ENCODE results near the gene CSRNP2. TPM values are rescaled to one million over a fixed set of nuclear protein-coding genes. Genes with fewer than 3 reads are reported as not detected.

Gene CSRNP2
- total and polyA plus RNA-seq, 2 of the 13 experiments (the other 11 are each of a cell fraction or from before 2014, with no cell fraction given): 4.8 to 7.3 TPM

- no peak for TF ChIP-seq ZBTB40 (IDR thresholded peaks at IDR 0.05)
- TF ChIP-seq ZBTB40 (CRISPR knock-in tag; IDR thresholded peaks at IDR 0.05): no peak
- peak; percentile 57; the same call in 1 of the 2 replicates for TF ChIP-seq TBX3 (IDR thresholded peaks at IDR 0.05; ENCODE audit: borderline replicate concordance)
- peak; percentile 51; the same call in 1 of the 2 replicates for TF ChIP-seq ZBTB7B (CRISPR knock-in tag; IDR thresholded peaks at IDR 0.05)
- TF ChIP-seq ATF2 (CRISPR knock-in tag; IDR thresholded peaks at IDR 0.05): peak; percentile 68; the same call in 1 of the 2 replicates
- TF ChIP-seq ZSCAN31 (CRISPR knock-in tag; IDR thresholded peaks at IDR 0.05; ENCODE audit: low read depth): peak; percentile 93
- TF ChIP-seq TCF7L2 (IDR thresholded peaks at IDR 0.05; ENCODE audit: low read depth, low read length): no peak
- TF ChIP-seq BHLHE40 (IDR thresholded peaks at IDR 0.05; ENCODE audit: low read length): 0 out of 2 replicates have a peak, but pooled peaks have one; percentile 32
- TF ChIP-seq FOSL2 (CRISPR knock-in tag; IDR thresholded peaks at IDR 0.05): peak; percentile 25; the same call in 1 of the 2 replicates
- TF ChIP-seq STAT5B (CRISPR knock-in tag; IDR thresholded peaks at IDR 0.05): no peak
- peak; percentile 56 for TF ChIP-seq ZNF205 (CRISPR knock-in tag; IDR thresholded peaks at IDR 0.05)
- no peak for TF ChIP-seq ZNF672 (CRISPR knock-in tag; IDR thresholded peaks at IDR 0.05)
- TF ChIP-seq HOXA7 (CRISPR knock-in tag; IDR thresholded peaks at IDR 0.05): no peak
- no peak; the same call in 1 of the 2 replicates for TF ChIP-seq ZNF703 (CRISPR knock-in tag; IDR thresholded peaks at IDR 0.05; ENCODE audit: borderline replicate concordance)
- TF ChIP-seq KLF11 (CRISPR knock-in tag; IDR thresholded peaks at IDR 0.05): no peak
- no peak for TF ChIP-seq ZNF251 (CRISPR knock-in tag; IDR thresholded peaks at IDR 0.05)
- TF ChIP-seq TCF7 (IDR thresholded peaks at IDR 0.05; ENCODE audit: low read depth): no peak
- no peak; the same call in 1 of the 2 replicates for TF ChIP-seq ZHX1 (CRISPR knock-in tag; IDR thresholded peaks at IDR 0.05; ENCODE audit: low read depth)
Observed at GRCh38 chr12:51083126-51083833, at the start of gene CSRNP2 (continued).

All from HepG2 (cell line).